BLaER1 (cell line): ENCODE results near the gene MKX.

Experiments
- H3K27ac ChIP-seq: shearing (Covaris generic); formaldehyde crosslinking; 2 replicates; pipeline ENCODE4 v1.8.1; 2022
- H3K27me3 ChIP-seq: shearing (Covaris generic); formaldehyde crosslinking; 2 replicates; pipeline ENCODE4 v1.8.1; 2022
- H3K36me3 ChIP-seq: shearing (Covaris generic); formaldehyde crosslinking; 2 replicates; pipeline ENCODE4 v1.8.1; 2022
- H3K4me1 ChIP-seq: shearing (Covaris generic); formaldehyde crosslinking; 2 replicates; pipeline ENCODE4 v1.8.1; 2022
- H3K4me2 ChIP-seq: shearing (Covaris generic); formaldehyde crosslinking; 2 replicates; pipeline ENCODE4 v1.8.1; 2022
- H3K4me3 ChIP-seq: shearing (Covaris generic); formaldehyde crosslinking; 2 replicates; pipeline ENCODE4 v1.8.1; 2022
- H3K9ac ChIP-seq: shearing (Covaris generic); formaldehyde crosslinking; 2 replicates; pipeline ENCODE4 v1.8.1; 2022
- H3K9me3 ChIP-seq: shearing (Covaris generic); formaldehyde crosslinking; 2 replicates; pipeline ENCODE4 v1.8.1; 2022
- H4K20me1 ChIP-seq: shearing (Covaris generic); formaldehyde crosslinking; 2 replicates; pipeline ENCODE4 v1.8.1; 2022
- Cebpa-rat ChIP-seq: shearing (Covaris generic); IDR thresholded peaks from 2 replicates; pipeline ENCODE4 v1.8.1; 2022

Gene MKX

DNA sequence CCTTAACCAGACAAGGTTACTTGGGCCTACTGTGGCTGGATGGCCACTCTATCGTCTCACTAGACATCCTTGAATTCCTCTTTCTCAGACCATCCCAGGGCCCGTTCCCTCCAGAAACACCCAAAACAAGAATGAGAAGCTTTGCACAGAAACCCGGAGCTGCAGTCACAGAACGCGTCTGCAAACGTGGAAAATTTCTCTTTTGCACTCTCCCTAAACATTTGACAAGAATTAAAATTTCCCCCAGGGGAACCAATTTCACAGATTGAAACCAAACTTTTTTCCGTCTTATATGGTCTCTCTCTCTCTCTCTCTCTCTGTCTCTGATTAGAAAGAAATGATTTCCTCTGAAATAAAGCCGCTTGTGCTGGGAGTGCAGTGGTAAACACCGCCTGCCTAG lies 120.7 kb downstream of the MKX start:
- H3K36me3 ChIP-seq = no peaks in the 10 kb centered on the region
- H3K4me1 ChIP-seq = peaks cover 28% of the 10 kb centered on the region
- peak overlapping the region; percentile 31 for H3K9ac ChIP-seq
- TF ChIP-seq Cebpa-rat = no peak
- H3K4me2 ChIP-seq = peak overlapping the region; percentile 84
- H4K20me1 ChIP-seq = no peaks in the 10 kb centered on the region
- no peaks in the 10 kb centered on the region for H3K9me3 ChIP-seq
- peak overlapping the region; percentile 21; the same call in 1 of the 2 replicates for H3K4me3 ChIP-seq
- peak overlapping the region; percentile 47; the same call in 1 of the 2 replicates for H3K27ac ChIP-seq
- H3K27me3 ChIP-seq = no peaks in the 10 kb centered on the region
